Measurements from ENCODE around the gene SLC25A11. TPM values are rescaled to one million over a fixed set of nuclear protein-coding genes. Genes with fewer than 3 reads are reported as not detected.

Gene SLC25A11
- total RNA-seq, 1 donor from 2014 or later, result 36.8 TPM

- H3K4me3 Mint-ChIP-seq (ENCODE audit: unreplicated experiment), result peak overlapping the region; percentile 95
- H3K4me1 Mint-ChIP-seq (ENCODE audit: low read depth, unreplicated experiment), result peaks cover 28% of the 10 kb centered on the region
- Histone ChIP-seq H3K36me3 (ENCODE audit: insufficient read depth, low read length) (peaks cover 14% of the 10 kb centered on the region), H3K4me3 (ENCODE audit: insufficient read depth, low read depth, low read length) (peak overlapping the region; percentile 85), H4K20me1 (ENCODE audit: insufficient read depth, low read length) (peaks cover 27% of the 10 kb centered on the region), H3K79me2 (ENCODE audit: insufficient read depth, low read length) (peaks cover 56% of the 10 kb centered on the region), H3K27ac (ENCODE audit: low read depth, low read length) (peak overlapping the region; percentile 96), H3K9ac (ENCODE audit: low read length) (peak overlapping the region; percentile 97), H2AFZ (ENCODE audit: low read depth, low read length) (no peak overlapping the region), H3K9me3 (ENCODE audit: insufficient read depth, low read depth, low read length) (no peaks in the 10 kb centered on the region), H3K4me2 (ENCODE audit: low read length) (peak overlapping the region; percentile 97), H3K27me3 (ENCODE audit: insufficient read depth, low read length) (no peaks in the 10 kb centered on the region), H3K4me1 (ENCODE audit: insufficient read depth, low read length) (peaks cover 26% of the 10 kb centered on the region)
- H3K9me3 Mint-ChIP-seq (ENCODE audit: unreplicated experiment), result peaks cover 2% of the 10 kb centered on the region
- DNase-seq (ENCODE audit: low read depth) (no peak), FAIRE-seq (no peak)
- no peaks in the 10 kb centered on the region for H3K27me3 Mint-ChIP-seq (ENCODE audit: low read depth, unreplicated experiment)
- H3K36me3 Mint-ChIP-seq (ENCODE audit: low read depth, unreplicated experiment), result peaks cover 10% of the 10 kb centered on the region
- H3K27ac Mint-ChIP-seq (ENCODE audit: unreplicated experiment), result peak overlapping the region; percentile 88
- no peak for TF ChIP-seq CTCF (IDR thresholded peaks at IDR 0.05; ENCODE audit: insufficient read depth, low read depth, low read length)
- no peak for TF ChIP-seq EZH2 (IDR thresholded peaks at IDR 0.05; ENCODE audit: insufficient read depth, low read length)
These were observed 929 bp downstream of the SLC25A11 start for GRCh38 chr17:4938688-4939545.

- Histone ChIP-seq H3K4me2 (ENCODE audit: low read length) (peak overlapping the region; percentile 97), H3K36me3 (ENCODE audit: insufficient read depth, low read length) (peaks cover 8% of the 10 kb centered on the region), H3K79me2 (ENCODE audit: insufficient read depth, low read length) (peaks cover 47% of the 10 kb centered on the region), H3K27ac (ENCODE audit: low read depth, low read length) (no peak overlapping the region), H2AFZ (ENCODE audit: low read depth, low read length) (no peak overlapping the region), H3K4me1 (ENCODE audit: insufficient read depth, low read length) (peaks cover 27% of the 10 kb centered on the region), H3K9ac (ENCODE audit: low read length) (peak overlapping the region; percentile 97), H3K9me3 (ENCODE audit: insufficient read depth, low read depth, low read length) (no peaks in the 10 kb centered on the region), H3K27me3 (ENCODE audit: insufficient read depth, low read length) (no peaks in the 10 kb centered on the region), H3K4me3 (ENCODE audit: insufficient read depth, low read depth, low read length) (no peak overlapping the region), H4K20me1 (ENCODE audit: insufficient read depth, low read length) (peaks cover 22% of the 10 kb centered on the region)
- no peak for FAIRE-seq
- TF ChIP-seq EZH2 (IDR thresholded peaks at IDR 0.05; ENCODE audit: insufficient read depth, low read length) (no peak), CTCF (IDR thresholded peaks at IDR 0.05; ENCODE audit: insufficient read depth, low read depth, low read length) (no peak)
- Mint-ChIP-seq H3K4me1 (ENCODE audit: low read depth, unreplicated experiment) (peaks cover 31% of the 10 kb centered on the region), H3K27me3 (ENCODE audit: low read depth, unreplicated experiment) (no peaks in the 10 kb centered on the region), H3K27ac (ENCODE audit: unreplicated experiment) (no peak overlapping the region), H3K4me3 (ENCODE audit: unreplicated experiment) (peak overlapping the region; percentile 95), H3K9me3 (ENCODE audit: unreplicated experiment) (peaks cover 2% of the 10 kb centered on the region), H3K36me3 (ENCODE audit: low read depth, unreplicated experiment) (peaks cover 14% of the 10 kb centered on the region)
- DNase-seq (ENCODE audit: low read depth), result no peak
These were observed 1.8 kb downstream of the SLC25A11 start for GRCh38 chr17:4938069-4938491.

- Histone ChIP-seq H3K27ac (ENCODE audit: low read depth, low read length) (no peak overlapping the region), H3K9ac (ENCODE audit: low read length) (no peak overlapping the region), H3K4me3 (ENCODE audit: insufficient read depth, low read depth, low read length) (no peak overlapping the region), H3K36me3 (ENCODE audit: insufficient read depth, low read length) (peaks cover 3% of the 10 kb centered on the region), H4K20me1 (ENCODE audit: insufficient read depth, low read length) (peaks cover 17% of the 10 kb centered on the region), H3K9me3 (ENCODE audit: insufficient read depth, low read depth, low read length) (no peaks in the 10 kb centered on the region), H2AFZ (ENCODE audit: low read depth, low read length) (no peak overlapping the region), H3K27me3 (ENCODE audit: insufficient read depth, low read length) (no peaks in the 10 kb centered on the region), H3K4me2 (ENCODE audit: low read length) (no peak overlapping the region), H3K79me2 (ENCODE audit: insufficient read depth, low read length) (peaks cover 42% of the 10 kb centered on the region), H3K4me1 (ENCODE audit: insufficient read depth, low read length) (peaks cover 27% of the 10 kb centered on the region)
- Mint-ChIP-seq H3K27ac (ENCODE audit: unreplicated experiment) (no peak overlapping the region), H3K4me3 (ENCODE audit: unreplicated experiment) (no peak overlapping the region), H3K4me1 (ENCODE audit: low read depth, unreplicated experiment) (peaks cover 30% of the 10 kb centered on the region), H3K9me3 (ENCODE audit: unreplicated experiment) (peaks cover 2% of the 10 kb centered on the region), H3K36me3 (ENCODE audit: low read depth, unreplicated experiment) (peaks cover 19% of the 10 kb centered on the region), H3K27me3 (ENCODE audit: low read depth, unreplicated experiment) (no peaks in the 10 kb centered on the region)
- FAIRE-seq (no peak), DNase-seq (ENCODE audit: low read depth) (no peak)
- no peak for TF ChIP-seq CTCF (IDR thresholded peaks at IDR 0.05; ENCODE audit: insufficient read depth, low read depth, low read length)
- no peak for TF ChIP-seq EZH2 (IDR thresholded peaks at IDR 0.05; ENCODE audit: insufficient read depth, low read length)
These were observed 2.3 kb downstream of the SLC25A11 start for GRCh38 chr17:4937553-4937952.

All from astrocyte (in vitro differentiated cells and primary cell).